ENCODE data around the gene KRTAP3-1.
A peak's percentile ranks its signal among the peaks of the same experiment; 100 is the strongest.

KRTAP3-1 gene

GRCh38 chr17:40978575-40979151 lies 30.3 kb downstream of the KRTAP3-1 start:
- DNase-seq (ENCODE audit: low read depth, low spot score): peak; percentile 21

DNA sequence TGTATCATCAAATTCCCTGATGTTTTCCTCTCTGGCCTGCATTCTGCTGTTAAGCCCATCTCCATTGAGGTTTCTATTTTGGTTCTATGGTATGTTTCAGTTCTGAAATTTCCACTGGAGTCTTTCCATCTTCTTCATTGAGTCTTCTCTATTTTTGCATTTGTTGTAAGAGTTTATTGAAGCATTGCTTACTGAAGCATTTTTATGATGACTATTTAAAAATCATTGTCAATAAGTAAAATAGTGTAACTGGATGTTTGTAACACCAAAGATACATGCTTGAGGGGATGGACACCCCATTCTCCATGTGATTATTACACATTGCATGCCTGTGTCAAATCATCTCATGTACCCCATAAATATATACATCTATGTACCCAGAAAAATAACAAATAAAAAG lies 33.4 kb downstream of the KRTAP3-1 start:
- no peak for DNase-seq (ENCODE audit: low read depth, low spot score)

GRCh38 chr17:40974366-40974765 lies 34.6 kb downstream of the KRTAP3-1 start:
- DNase-seq (ENCODE audit: low read depth, low spot score): no peak

- no peak for DNase-seq (ENCODE audit: low read depth, low spot score)
Observed at GRCh38 chr17:40967582-40967981, 41.3 kb downstream of the KRTAP3-1 start.

DNA sequence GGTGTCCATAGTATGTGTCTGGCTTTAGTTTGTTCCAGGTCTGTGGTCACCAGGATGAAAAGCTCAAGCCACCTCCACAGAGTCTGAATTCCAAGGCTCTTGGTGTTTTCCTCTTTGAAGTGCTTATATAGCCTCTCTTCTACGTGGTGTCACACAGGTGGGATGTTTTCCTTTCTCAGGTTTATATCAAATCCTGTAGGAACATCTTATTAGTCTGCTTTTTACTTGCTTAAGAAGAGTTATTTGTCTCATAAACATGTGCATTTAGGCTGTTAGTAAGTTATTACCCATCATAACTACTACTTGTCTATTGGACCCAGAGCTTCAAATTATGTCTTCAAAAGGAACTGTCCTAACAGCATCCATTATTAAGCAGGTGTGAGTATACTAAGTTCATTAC lies 42.1 kb downstream of the KRTAP3-1 start, which contains the start of gene KRT39:
TSS of gene KRT39 (minus strand) at position 101 of the 400 bp plus-strand sequence. CDS start at position 9, 92 bp downstream.
- DNase-seq (ENCODE audit: low read depth, low spot score): no peak

- DNase-seq (ENCODE audit: low read depth, low spot score): no peak
Observed at GRCh38 chr17:40963838-40964237, 45.1 kb downstream of the KRTAP3-1 start.

GRCh38 chr17:40962059-40962561 lies 46.8 kb downstream of the KRTAP3-1 start:
- DNase-seq (ENCODE audit: low read depth, low spot score): no peak

DNA sequence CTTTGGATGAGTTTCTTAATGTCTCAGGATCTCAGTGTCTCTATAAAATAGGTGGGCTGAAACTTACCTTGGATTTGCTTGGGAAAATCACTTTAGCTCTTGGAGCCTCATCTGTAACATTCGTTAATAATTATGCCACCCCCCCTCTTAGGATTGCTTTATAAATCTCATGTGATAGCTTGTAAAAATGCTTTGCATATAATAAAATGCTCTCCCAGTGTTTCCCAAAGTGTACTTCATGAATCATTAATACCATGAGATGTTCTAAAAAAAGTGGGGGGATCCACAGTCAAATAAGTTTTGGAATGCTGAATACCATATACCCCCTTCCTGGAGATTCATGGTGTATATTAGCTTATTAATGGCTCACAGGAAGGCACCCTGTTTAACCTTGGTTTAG lies 47.3 kb downstream of the KRTAP3-1 start:
- no peak for DNase-seq (ENCODE audit: low read depth, low spot score)

GRCh38 chr17:40960144-40960543 lies 48.8 kb downstream of the KRTAP3-1 start:
- peak; percentile 20 for DNase-seq (ENCODE audit: low read depth, low spot score)

All from ELF-1 (cell line).